NCI-H510A (cell line): ENCODE measurements around the gene CORO2B.

Experiments used
- DNase-seq: peaks from one replicate; lab custom pipeline; 2025; lab: John Stamatoyannopoulos, UW

The CORO2B gene

DNA sequence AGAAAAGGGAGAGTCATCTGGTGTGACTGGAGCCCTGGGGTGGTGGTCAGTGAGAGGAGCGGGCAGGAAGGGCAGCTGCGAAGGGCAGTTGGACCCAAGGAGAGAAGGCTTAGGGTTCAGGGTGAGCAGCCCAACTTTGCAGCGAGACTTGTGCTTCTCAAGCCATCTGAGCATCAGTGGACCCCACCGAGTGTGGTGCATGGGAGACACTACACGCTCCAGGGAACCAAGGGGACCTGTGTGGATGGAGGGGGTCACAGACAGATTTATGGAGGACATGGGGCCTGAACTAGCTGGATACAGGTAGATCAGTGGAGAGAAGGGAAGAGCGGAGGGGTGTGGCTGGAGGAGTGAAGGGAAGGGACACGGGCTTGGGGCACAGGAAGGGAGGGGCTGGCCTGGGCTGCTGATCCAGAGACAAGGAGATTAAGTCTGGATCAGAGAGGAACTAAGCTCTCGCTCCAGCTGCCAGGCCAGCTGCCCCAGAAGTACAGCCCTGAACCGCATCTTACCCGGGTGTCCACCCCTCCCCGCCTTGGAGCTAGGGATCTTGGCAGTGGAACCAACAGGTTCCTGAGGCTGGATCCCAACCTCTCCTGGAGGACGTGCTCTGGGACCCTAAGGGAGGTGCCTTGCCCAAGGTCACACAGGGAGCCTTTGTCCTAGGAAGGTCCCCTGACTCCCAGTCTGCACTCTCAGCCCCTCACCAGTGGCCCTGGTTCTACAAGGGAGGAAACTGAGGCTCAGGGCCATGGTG is 120.5 kb downstream of the CORO2B start:
- DNase-seq: no peak

DNA sequence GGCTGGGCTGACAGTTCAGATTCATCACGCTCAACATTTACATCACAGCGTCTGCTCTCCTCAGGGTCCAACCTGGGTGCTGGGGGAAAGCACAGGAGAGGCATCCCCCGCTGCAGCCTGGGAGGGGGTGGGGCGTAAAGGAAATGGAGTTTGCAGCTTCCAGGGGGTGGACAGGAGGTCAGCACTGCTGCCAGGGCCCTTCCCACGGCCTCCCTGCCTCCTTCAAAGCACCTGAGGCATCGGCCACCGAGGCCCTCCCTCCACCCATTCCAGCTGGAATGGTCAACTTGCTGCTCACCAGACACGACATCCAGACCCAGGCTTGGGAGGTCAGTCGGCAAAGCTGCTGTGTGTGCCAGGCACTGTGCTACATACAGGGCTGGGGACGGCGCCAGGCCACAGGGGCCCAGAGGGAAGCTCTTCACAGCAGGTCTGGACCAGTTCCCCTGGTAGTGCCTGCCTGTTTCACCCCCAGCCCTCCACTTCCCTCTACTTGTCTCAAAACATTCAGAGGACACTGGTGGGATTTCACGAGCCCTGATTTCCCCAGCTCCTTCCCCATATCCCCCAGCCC is 121.2 kb downstream of the CORO2B start:
- DNase-seq: no peak

DNA sequence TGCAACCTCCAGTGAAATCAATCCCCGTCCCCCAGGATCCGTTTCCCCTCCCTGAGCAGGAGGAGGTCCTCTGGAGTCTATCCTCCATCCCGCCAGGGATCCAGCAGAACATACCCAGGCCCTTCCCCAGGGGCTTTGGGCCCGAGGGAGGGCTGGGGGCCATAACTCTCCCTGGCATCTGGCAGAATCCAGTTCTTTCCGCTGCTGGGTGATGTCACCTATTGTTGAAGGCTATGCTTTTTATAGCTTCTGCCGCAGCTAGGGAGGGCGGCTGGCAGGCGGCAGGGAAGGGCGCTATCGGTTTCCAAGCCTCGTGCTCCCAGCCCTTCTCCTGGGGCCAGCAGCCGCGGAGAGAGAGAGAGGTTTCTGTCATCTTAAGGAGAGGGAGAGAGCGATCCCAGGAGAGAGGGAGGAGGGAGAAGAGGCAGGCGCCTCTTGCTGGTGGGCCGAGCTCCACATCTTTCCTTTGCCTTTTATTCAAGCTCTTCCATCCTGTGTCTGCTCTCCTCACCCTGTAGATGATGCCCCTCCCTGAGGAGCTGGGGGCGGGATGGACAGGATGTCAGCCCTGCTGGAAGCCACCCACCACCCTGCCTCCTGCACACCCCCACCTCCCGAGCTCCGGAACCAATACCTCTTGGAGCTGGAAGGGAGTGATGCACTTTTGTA is 121.8 kb downstream of the CORO2B start:
- peak; percentile 32 for DNase-seq

DNA sequence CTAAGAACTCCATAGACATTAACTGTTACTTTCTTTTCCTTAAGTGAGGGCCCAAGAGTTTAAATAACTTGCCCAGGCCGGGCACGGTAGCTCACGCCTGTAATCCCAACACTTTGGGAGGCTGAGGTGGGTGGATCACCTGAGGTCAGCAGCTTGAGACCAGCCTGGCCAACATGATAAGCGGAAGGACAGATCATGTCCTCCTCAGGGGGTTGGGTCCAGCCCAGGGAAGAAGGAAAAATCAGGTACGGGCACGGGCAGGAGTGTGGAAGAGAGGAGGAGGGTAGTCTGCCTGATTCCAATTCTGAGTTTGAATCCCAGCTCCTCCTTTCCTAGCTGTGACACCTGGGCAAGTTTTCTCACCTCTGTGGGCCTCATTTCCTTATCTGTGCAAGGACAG is 123.1 kb downstream of the CORO2B start:
- no peak for DNase-seq

DNA sequence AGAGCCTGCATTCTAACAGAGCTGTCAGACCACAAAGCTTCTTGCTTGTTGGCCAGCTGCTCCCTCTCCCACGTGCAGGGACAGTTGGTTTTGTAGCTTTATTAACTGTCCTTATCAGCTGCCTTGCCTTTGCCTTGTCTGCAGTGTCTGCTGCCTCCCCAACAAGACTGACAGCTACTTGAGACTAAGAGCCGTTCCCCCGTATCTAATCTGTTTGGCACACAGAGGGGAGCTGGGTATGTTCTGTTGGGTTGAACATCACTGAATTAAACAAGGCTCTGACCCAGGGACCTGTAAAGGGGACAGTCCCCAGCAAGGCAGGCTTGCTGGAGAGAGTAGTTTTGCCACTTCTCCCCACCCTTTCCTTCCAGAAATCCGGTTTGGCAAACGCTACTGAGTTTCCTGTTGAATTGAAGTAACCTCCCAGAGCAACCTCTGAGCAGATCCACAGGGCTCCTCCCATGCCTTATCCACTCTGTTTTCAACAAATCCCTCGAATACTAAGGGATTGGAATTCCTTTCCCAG is 125.8 kb downstream of the CORO2B start:
- DNase-seq: no peak

DNA sequence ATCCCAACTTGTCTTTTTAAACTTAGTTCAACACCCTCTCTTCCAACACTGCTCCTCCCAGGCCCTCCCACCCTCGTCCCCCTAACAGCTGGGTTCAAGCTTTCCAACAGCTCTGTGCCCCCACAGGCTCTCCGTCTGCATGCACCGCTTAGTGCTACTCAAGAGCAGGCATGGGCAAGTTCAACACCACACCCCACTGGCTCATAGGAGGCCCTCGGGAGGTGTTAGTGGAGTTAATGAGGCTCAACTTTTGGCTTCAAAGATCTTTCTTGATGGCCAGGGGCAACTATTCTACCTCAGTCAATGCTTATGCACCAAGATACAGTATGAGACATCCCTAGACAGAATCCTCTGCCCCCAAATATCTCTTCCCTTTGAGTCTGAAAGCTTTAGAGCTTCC is 127.5 kb downstream of the CORO2B start:
- no peak for DNase-seq

DNA sequence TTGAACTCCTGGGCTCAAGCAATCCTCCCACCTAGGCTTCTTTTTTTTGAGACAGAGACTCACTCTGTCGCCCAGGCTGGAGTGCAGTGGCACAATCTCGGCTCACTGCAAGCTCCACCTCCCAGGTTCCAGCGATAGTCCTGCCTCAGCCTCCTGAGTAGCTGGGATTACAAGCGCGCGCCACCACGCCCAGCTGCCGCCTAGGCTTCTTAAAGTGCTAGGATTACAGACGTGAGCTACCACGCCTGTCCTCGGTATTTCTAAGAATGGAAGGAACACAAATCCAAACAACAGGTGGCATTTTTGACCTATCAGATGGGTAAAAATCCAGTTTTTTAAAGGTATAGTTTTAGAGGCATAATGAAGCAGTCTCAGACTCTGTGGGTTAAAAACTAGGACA is 128.1 kb downstream of the CORO2B start:
- DNase-seq: no peak

DNA sequence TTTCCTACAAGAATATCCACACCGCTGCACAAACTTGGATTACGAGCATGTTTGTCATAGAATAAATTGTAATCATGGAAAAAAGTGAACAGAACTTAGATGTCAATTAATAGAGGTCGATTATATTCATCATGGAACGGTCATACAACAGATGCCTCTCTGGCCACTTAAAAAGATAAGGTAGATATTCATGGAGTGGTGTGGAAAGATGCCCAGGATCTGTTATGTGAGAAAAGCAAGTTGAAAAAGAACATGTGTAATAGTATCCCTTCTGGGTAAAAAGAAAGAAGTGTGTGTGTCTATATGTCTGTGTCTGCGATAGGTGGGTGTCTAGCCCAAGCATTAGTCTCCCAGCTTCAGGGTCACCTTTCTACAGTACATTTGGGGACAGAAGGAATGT is 128.6 kb downstream of the CORO2B start:
- DNase-seq: no peak

DNA sequence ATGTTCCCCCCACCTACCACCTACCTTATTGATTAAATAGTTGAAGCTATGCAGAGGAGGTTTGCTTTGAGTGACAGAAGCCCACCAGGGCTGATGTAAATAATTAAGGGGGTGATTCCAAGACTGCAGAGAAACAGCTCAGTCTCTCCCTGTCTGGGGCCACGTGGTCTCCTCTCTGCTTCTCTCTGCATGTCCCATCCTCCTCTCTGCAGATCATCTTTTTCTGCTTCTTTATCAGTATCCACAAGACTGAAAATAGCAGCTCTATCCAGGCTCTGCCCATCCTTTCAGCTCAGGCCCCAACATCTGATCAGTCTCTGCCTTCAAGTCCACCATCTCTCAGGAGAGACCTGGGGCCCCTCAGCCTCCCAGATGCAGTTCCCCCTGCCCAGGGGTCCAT is 131.1 kb downstream of the CORO2B start:
- no peak for DNase-seq

DNA sequence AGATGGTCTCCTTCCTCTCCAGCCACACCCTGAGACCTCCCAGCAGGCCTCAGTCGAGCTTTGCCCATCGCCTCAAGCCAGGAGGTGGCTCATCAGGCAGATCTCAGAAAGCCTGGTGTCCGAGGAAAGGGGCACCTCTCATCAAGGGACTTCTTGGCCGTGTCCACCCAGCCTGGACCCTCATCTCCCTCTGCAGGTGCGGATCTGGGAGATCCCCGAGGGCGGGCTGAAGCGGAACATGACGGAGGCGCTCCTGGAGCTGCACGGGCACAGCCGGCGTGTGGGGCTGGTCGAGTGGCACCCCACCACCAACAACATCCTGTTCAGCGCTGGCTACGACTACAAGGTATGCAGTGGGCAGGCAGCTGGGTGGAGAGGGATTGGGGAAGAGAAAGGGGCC is 131.7 kb downstream of the CORO2B start:
- no peak for DNase-seq

DNA sequence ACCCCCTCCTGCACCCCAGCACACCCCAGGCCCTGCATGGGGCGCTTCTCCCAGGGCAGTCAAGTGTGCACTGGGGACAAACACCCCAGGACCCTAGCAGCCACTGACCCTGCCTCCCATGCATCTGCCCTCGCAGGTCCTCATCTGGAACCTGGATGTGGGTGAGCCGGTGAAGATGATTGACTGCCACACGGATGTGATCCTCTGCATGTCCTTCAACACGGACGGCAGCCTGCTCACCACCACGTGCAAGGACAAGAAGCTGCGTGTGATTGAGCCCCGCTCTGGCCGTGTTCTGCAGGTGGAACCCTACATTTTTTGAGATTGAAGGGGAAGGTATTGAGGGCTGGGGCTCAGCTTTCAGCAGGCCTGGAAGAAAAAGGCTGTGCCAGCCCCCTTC is 132.6 kb downstream of the CORO2B start:
- DNase-seq: no peak

DNA sequence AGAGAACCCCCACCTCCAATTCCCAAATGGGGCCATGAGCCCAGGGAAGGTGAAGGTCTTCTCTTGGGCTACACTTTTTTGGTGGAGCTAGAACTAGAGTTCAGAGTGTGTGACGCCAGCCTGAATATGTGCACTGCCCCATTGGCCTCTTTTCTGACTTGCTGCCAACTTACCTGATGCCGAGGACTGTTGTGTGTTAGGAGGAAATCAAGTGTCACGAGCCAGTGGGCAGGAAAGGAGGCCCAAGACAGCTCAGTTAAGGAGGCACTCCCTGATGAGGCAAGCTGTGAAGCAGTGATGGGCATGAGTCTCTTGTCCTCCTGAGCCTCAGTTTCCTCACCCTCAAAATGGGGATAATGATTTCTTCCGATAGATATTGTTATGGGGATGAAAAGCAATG is 134.1 kb downstream of the CORO2B start:
- no peak for DNase-seq

DNA sequence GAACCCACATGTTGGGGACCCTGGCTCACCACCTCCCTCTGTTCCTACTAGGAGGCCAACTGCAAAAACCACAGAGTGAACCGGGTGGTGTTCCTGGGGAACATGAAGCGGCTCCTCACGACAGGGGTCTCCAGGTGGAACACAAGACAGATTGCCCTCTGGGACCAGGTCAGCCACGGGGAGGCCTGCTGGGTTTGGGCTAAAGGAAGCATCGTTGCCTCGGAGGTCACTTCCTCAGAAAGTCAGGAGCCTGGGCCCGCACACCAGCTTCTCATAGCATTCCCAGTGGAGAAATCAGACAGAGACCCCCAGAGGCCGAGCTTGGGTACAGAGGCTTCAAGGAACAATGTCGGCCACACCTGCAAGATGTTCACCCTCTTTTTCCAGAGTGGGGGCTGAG is 135.1 kb downstream of the CORO2B start:
- no peak for DNase-seq

DNA sequence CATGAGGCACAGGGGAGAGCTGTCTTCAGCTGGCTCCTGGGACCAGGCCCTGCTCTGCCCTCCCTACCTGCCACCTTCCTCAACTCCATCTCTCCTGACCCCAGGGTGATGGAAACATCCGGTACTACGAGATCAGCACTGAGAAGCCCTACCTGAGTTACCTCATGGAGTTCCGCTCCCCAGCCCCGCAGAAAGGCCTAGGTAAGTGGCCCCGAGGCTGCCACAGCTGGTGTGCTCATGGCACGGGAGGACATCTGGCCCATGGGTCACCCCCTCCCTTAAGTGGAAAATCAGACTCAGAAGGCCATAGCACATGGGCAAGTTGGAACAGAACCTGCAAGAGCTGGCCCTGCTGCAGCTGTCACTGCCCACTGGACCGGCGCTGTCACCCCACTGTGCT is 136.3 kb downstream of the CORO2B start:
- no peak for DNase-seq

DNA sequence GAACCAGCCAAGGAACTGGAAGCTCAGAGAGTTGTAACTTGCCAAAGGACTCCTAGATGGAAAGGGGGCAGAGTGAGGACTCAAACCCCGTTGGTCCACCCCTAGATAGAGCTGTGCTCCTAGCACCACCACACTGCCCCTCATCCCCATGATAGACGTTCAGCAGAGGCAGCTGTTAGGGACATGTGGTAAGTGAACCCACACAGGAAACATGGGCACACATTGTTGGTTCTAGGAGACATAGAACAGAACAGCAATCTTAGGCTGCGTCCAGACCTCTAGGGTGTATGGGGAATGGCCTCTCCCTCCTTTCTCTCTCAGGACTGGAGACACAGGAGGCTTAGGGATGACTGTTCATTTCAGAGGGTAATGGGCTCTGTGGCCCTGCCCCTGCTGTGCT is 139.2 kb downstream of the CORO2B start:
- DNase-seq: no peak

DNA sequence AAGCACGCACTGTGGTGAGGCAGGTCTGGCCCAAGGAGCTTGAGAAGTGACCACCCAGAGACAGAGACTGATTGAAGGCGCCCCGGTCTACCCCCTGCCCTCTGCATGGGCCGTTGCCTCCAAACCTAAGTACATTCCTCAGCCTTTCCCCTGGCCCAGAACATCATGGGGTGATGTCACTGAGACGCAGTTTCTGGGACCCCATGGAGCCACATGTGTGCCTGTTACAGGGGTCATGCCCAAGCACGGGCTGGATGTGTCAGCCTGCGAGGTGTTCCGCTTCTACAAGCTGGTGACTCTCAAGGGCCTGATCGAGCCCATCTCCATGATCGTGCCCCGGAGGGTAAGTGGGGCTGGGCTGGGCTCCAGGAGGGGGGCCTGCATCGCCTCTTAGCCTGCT is 139.7 kb downstream of the CORO2B start:
- no peak for DNase-seq

DNA sequence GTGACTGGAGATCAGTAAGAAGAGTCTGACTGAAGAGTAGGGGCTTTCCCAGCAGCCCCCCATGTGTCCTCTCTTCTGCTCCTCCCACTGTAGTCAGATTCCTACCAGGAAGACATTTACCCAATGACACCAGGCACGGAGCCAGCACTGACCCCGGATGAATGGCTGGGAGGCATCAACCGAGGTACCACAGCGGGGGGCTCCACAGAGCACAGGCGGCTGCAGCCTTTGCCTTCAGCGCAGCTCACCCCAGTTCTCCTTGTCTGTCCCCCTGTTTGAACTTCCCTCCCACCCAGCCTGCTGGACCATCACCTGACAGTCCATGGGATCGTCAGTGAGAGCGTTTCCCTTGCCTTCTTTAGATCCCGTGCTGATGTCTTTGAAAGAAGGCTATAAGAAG is 140.3 kb downstream of the CORO2B start:
- DNase-seq: no peak

DNA sequence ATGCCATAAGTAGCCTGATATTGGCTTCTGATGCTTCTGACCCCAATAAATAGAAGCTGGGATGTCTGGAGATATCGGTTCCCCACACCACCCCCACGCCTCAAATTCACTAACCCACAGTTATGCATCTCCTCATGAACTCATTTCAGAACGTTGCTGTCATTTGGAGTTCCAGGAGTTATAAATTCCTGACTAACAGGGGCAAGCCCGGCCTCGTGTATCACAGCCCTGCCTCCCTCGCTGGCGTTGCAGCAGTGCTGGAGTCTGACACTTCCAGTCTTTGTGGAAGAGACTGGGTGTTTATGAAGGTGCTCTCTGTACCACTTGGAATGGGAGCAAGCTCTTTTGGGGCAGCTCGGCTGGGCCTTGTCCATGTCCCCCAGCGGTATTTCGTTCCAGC is 140.9 kb downstream of the CORO2B start:
- DNase-seq: no peak

DNA sequence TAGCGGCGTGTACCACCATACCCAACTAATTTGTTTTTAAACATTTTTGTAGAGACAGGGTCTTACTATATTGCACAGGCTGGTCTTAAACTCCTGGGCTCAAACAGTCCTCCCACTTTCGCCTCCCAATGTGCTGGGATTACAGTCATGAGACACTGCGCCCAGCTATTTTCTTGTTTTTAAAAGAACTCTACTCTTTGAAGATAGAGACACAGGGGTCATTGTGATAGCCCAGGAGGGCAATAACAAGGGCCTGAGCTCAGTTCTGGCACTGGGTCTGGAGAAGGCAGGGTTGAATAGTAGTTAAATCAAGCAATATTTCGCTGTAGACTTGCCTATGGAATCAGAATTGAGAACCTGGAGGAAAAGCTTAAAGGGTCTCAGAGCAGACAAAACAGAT is 143.1 kb downstream of the CORO2B start:
- no peak for DNase-seq

DNA sequence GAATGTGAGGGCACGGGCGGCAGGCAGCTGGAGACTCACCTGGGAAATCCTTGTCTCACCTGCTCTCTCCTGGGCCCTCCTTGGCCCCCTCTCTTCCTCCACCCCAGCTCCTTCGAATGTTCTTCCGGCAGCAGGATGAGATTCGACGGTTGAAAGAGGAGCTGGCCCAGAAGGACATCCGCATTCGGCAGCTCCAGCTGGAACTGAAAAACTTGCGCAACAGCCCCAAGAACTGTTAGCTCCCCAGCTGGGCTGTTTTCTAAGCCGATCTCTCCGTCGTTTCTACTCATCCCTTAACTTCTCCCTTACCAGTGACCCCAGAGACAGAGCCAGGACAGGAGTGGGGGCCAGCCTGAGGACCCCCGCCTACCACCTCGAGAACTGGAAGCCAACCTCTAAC is 146.9 kb downstream of the CORO2B start:
- DNase-seq: no peak

DNA sequence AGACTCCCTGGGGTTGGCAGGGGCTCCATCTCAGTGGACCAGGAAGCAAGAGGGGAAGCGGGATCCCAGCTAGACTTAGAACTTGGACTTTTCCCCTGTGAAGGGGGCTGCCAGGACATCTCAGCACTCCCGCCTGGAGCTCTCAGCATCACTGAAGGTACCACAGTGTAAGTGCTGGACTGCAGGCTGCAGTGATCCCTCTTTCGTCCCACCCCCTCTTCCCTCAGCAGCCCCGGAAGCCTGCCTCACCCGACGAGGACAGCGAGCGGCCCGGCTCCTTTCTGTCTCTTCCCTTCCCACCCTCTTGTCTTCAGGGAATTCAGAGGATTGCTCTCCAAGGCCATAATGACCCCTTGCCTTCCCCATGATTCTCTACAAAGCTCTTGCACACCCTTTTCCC is 147.5 kb downstream of the CORO2B start:
- no peak for DNase-seq

DNA sequence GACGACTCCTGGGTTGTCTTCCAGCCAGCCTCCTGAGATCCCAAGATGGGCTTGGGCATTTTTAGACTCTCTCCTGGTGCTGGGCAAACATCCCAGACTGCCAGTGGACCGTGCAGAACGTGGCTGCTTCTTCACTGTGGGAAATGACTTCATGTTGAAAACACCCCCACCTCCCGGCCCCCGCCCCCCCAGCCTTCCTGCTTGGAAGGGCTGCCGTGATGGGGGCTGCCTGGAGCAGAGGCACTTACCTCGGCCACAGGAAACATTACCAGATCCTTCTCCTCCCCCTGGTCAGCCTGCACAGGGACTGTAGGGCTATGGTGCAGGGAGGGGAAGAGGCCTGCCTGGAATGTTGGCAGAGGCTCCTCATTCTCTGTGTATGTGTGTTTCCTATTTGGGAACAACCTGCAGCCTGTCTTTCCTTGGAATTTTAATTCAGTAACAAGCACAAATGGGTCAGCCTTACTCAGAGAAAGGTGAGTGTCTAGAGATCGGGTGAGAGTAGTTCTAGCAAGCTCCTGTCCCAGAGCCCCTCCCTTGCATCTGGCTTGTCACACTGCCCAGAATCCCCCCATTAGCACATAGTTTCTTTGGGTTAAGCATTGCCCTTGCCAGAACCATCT is 151.1 kb downstream of the CORO2B start:
- no peak for DNase-seq

DNA sequence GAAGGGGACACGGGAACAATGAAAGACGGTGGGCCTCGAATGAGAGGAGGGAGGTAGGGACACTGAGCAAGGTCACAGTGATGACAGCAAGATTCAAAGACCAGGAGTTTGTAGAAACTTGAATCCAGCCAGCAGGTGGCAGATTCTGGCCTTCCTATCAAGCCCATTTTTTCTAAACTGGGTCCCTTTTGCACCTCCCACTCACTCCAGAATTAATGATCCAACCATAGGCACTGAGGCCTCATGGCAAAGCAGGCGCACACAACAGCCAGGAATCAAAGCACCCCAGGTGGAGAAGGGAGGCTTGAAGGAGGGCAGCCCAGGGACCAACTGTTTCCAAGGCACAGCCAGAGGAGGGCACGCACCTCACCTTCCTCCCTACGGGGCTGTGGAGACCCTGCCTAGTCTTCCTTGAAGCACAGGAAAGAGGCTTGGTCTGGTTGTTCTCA is 151.7 kb downstream of the CORO2B start:
- no peak for DNase-seq
